ENCODE results near the gene IRX2.

- no peak for TF ChIP-seq CTCF (IDR thresholded peaks at IDR 0.05)
- no peak for TF ChIP-seq POLR2A (IDR thresholded peaks at IDR 0.05)
Observed at GRCh38 chr5:2761921-2762488, 10.5 kb upstream of the IRX2 start.

Measured in body of pancreas (tissue), 4 donors.